Ureter (tissue), 1 donor: Measurements from ENCODE around the gene MS4A4A. TPM values are rescaled to one million over a fixed set of nuclear protein-coding genes. Genes with fewer than 3 reads are reported as not detected.
"Not testable (repeated sequence)": the region's sequence is repeated elsewhere in the genome, so short reads cannot be mapped to it uniquely, and the experiment has no call there.

Experiments used
- DNase-seq: peaks from one replicate; pipeline ENCODE4 v3.0.0-alpha.2; 2020; ENCODE audit warnings: low spot score
- total RNA-seq: library from RNA; stranded (reverse); gene quantifications from one replicate; pipeline ENCODE4 v1.2.4, GENCODE V29; 2023
- donor health status: DM: yes; HTN: yes; CAD: no.

The MS4A4A gene
- 8.4 TPM for total RNA-seq

GRCh38 chr11:60280412-60280811, at the start of gene MS4A4A:
Gene MS4A4A, plus strand, starts transcription at chr11:60280666. Its CDS starts 10 bp downstream, at chr11:60280676.
- no peak for DNase-seq

GRCh38 chr11:60230681-60231080, 49.8 kb upstream of the MS4A4A start:
- DNase-seq: no peak

DNA sequence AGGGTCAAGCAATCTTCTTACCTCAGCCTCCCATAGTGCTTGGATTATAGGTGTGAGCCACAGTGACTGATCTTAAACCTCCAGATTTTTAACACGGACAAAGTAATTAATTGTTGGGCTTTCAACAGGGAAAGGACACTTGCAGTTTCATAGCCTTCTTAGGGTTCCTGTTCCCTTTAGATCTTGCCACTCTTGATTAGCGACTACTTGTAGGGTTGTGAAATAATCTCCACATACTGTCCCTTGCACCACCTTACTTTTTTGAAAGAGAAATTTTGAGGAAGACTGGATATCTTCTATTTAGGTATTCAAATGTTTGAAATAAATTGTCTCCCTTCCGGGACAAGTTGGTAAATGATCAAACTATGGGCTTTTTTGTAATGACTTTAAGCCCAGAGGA, 45.1 kb upstream of the MS4A4A start:
- no peak for DNase-seq

DNA sequence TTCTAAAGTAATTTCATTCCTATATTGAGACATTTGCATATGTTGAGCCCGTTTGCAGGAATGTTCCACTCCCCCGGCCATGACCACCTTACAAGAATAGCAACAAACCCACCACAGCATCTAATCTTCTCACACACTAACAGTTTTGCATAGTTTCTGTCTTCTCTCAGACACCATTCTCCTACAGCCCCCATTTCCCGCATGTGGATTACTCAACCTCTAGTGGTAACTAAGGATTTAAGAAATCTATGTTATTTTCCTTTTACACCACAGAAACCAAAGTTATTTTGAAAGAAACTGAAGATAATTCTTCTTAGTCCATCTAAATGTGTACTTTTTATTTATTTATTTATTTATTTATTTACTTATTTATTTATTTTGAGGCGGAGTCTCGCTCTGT, 39.8 kb upstream of the MS4A4A start:
- DNase-seq: no peak

DNA sequence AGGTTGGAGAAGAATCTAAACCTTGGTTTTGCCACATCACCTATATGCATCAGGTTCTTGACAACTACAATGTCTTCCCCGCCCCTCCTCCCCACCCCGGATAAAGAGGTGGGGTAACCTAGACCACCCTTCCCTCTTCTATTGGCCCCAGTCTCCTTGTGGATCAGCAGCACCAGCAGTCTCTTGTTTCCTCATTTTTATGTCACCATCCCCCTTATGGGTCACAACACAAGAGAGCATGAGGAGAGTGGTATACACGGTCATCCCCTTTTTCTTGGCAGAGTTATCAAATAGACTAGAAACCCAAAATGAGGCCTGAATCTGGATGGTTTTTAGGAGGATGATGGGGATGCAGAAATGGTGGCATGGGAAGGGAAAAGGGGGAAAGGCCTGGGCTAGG, 38.7 kb upstream of the MS4A4A start:
- DNase-seq: no peak

- DNase-seq: no peak
Observed at GRCh38 chr11:60242740-60243239, 37.7 kb upstream of the MS4A4A start, which contains the start of gene MS4A4E. Gene MS4A4E, minus strand, starts transcription at chr11:60243137. Its CDS starts 13,082 bp downstream, at chr11:60230055.

- DNase-seq: no peak
Observed at GRCh38 chr11:60251485-60252212, 28.8 kb upstream of the MS4A4A start.

GRCh38 chr11:60252213-60253108, 28.0 kb upstream of the MS4A4A start:
- DNase-seq: no peak

GRCh38 chr11:60257956-60258722, 22.3 kb upstream of the MS4A4A start:
- DNase-seq: no peak

- DNase-seq: no peak
Observed at GRCh38 chr11:60261014-60261413, 19.5 kb upstream of the MS4A4A start.

GRCh38 chr11:60263402-60263801, 17.1 kb upstream of the MS4A4A start:
- no peak for DNase-seq

GRCh38 chr11:60264644-60265043, 15.8 kb upstream of the MS4A4A start:
- no peak for DNase-seq

GRCh38 chr11:60265373-60266214, 14.9 kb upstream of the MS4A4A start:
- no peak for DNase-seq

GRCh38 chr11:60274416-60274815, 6.0 kb upstream of the MS4A4A start:
- DNase-seq: no peak

GRCh38 chr11:60281485-60281884, 1.0 kb downstream of the MS4A4A start:
- DNase-seq: no peak

DNA sequence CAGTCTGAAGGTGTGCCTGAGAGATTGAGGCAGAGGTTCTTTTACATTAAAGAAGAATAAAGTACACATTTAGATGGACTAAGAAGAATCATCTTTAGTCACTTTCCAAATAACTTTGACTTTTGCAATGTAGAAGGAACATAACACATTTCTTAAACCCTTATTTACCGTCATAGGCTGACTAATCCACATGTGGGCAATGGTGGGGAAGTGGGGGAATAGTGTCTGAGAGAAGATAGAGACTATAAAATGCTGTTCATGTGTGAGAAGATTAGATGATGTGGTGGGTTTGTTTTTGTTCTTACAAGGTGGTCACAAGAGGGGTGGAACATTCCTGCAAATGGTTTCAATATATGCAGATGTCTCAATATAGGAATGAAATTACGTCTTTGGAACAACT, 1.8 kb downstream of the MS4A4A start:
- DNase-seq: no peak

- not testable (repeated sequence) for DNase-seq
Observed at GRCh38 chr11:60285411-60286126, 5.1 kb downstream of the MS4A4A start.

DNA sequence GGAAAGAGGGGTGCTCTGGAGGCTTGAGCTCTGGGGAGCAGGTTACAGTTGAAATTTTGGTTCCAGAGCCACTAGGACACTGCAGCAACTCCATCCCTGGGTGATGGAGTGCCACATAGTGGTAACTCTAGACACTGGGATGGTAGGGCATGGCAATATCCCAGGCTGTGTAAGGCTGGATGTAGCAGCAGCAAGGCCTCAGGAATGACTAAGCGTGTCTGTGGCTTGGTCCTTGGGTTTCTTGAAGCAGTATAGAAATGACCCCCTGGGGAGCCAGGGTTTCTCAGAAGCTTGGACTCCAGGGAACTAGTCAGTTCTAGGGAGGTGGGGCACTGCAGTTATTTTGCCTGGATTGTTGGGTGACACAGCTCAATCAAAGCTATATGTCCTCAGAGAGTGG, 8.1 kb downstream of the MS4A4A start:
- DNase-seq: no peak

- DNase-seq: no peak
Observed at GRCh38 chr11:60292145-60292544, 11.7 kb downstream of the MS4A4A start.

DNA sequence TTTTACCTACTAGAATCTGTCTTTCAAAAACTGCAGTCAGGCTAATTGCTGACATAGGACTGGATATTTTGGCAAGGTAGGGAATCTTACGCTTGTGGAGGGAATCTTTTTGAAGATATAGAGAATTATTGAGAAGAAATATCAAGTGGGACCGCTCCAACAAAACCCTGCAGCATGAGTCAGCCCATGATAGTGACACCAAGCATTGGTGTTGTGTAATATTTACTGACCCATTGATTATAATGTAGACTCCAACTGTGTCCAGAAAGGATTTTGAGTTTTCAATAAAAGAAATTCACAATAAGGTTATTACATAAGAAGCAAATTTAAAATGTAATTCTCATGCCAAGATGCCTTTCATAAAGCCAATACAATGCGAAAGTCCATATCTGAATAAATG, 20.7 kb downstream of the MS4A4A start:
- DNase-seq: no peak
